ENCODE results near the gene CCR3.

DNA sequence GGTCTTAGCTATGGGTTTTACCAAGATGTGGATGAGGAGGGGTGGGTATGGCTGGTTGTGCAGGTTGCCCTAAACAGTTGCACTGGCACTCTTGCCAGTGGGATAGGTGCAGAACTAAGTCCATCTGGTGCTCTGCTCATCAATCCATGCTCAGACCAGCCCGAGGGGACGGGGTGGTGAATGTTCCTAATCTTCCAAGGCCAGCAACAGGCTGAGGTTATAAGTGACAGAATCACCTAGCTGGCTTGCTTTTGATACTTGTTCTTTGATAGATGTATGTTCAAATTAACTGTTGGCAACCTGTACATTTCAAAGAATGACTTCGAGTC lies 58.2 kb downstream of the CCR3 start:
- TF ChIP-seq, protein P1, sequence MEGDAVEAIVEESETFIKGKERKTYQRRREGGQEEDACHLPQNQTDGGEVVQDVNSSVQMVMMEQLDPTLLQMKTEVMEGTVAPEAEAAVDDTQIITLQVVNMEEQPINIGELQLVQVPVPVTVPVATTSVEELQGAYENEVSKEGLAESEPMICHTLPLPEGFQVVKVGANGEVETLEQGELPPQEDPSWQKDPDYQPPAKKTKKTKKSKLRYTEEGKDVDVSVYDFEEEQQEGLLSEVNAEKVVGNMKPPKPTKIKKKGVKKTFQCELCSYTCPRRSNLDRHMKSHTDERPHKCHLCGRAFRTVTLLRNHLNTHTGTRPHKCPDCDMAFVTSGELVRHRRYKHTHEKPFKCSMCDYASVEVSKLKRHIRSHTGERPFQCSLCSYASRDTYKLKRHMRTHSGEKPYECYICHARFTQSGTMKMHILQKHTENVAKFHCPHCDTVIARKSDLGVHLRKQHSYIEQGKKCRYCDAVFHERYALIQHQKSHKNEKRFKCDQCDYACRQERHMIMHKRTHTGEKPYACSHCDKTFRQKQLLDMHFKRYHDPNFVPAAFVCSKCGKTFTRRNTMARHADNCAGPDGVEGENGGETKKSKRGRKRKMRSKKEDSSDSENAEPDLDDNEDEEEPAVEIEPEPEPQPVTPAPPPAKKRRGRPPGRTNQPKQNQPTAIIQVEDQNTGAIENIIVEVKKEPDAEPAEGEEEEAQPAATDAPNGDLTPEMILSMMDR (IDR thresholded peaks at IDR 0.05) = no peak
- TF ChIP-seq POLR2A (IDR thresholded peaks at IDR 0.05) (no peak), EP300 (IDR thresholded peaks at IDR 0.05) (no peak)

Measured in sigmoid colon (tissue), 4 donors.